NB4 (cell line): ENCODE measurements around the gene CFAP53.
"Not testable (repeated sequence)": the region's sequence is repeated elsewhere in the genome, so short reads cannot be mapped to it uniquely, and the experiment has no call there.

Source experiments
- DNase-seq: peaks from one replicate; pipeline ENCODE4 v3.0.0; 2010; ENCODE audit warnings: low read depth
- H3K4me3 ChIP-seq: one replicate; pipeline ENCODE4 v1.5.1; 2011; ENCODE audit warnings: mild to moderate bottlenecking, low read depth, low read length, moderate library complexity
- CTCF ChIP-seq: IDR thresholded peaks from one replicate; pipeline ENCODE4 v1.5.1; 2012; ENCODE audit warnings: low read depth, low read length
- MAX ChIP-seq: IDR thresholded peaks from 2 replicates; pipeline ENCODE4 v1.6.1; 2011; ENCODE audit warnings: low read depth, low read length
- MYC ChIP-seq: IDR thresholded peaks from 2 replicates; pipeline ENCODE4 v1.6.1; 2011; ENCODE audit warnings: low read depth, low read length
- POLR2A ChIP-seq: IDR thresholded peaks from 2 replicates; pipeline ENCODE4 v1.6.1; 2011; ENCODE audit warnings: mild to moderate bottlenecking; ENCODE audit not compliant: insufficient read length; ENCODE audit errors: extremely low read depth

The CFAP53 gene

GRCh38 chr18:50231621-50232020 is 34.7 kb downstream of the CFAP53 start:
- TF ChIP-seq MAX (no peak), POLR2A (no peak), CTCF (no peak), MYC (no peak)
- H3K4me3 ChIP-seq: no peak overlapping the region
- DNase-seq: no peak

GRCh38 chr18:50220249-50220648 is 46.0 kb downstream of the CFAP53 start:
- not testable (repeated sequence) for DNase-seq, H3K4me3 ChIP-seq

- TF ChIP-seq CTCF: peak; percentile 35
- no peak for TF ChIP-seq MAX
- no peak for TF ChIP-seq POLR2A
- peak; percentile 37 for DNase-seq
- no peak overlapping the region for H3K4me3 ChIP-seq
These were observed 47.7 kb downstream of the CFAP53 start for GRCh38 chr18:50218432-50219197.

GRCh38 chr18:50209311-50209710 is 57.0 kb downstream of the CFAP53 start:
- no peak for DNase-seq
- TF ChIP-seq CTCF: no peak
- no peak overlapping the region for H3K4me3 ChIP-seq

- no peak overlapping the region for H3K4me3 ChIP-seq
- no peak for DNase-seq
- TF ChIP-seq CTCF (no peak), MYC (no peak), MAX (no peak)
These were observed 58.6 kb downstream of the CFAP53 start for GRCh38 chr18:50207722-50208121.

- H3K4me3 ChIP-seq: no peak overlapping the region
- DNase-seq: peak; percentile 43
- TF ChIP-seq POLR2A: no peak
- peak; percentile 51 for TF ChIP-seq CTCF
- TF ChIP-seq MAX: no peak
These were observed 62.3 kb downstream of the CFAP53 start for GRCh38 chr18:50203801-50204604.
